OCI-LY7 (cell line): ENCODE measurements around the gene HYKK. TPM values are rescaled to one million over a fixed set of nuclear protein-coding genes. Genes with fewer than 3 reads are reported as not detected.

Experiments
- BruUV-seq: library from RNA; stranded (reverse); fragments of 400-500 nt; replicated peaks from 2 replicates; lab custom pipeline; 2021; lab: Mats Ljungman, UMichigan
- CTCF ChIA-PET: fragments of 300-600 bp; sonication (Branson Sonifier 250); formaldehyde crosslinking; loops from one replicate; lab custom pipeline; 2022; ENCODE audit warnings: antibody characterized with exemption; ENCODE audit not compliant: unreplicated experiment; lab: Charles Lee
- POLR2A ChIA-PET: fragments of 300-600 bp; sonication (Branson Sonifier 250); formaldehyde crosslinking; loops from one replicate; lab custom pipeline; 2022; ENCODE audit warnings: antibody characterized with exemption; lab: Charles Lee
- DNase-seq: peaks from one replicate; pipeline ENCODE4 v3.0.0-alpha.2; 2015; ENCODE audit warnings: low spot score
- H2AFZ ChIP-seq: fragments of 200-600 bp; sonication (generic), shearing (Covaris generic); 2 replicates; pipeline ENCODE4 v1.6.1; 2014; ENCODE audit warnings: mild to moderate bottlenecking, antibody characterized with exemption, low read length, moderate library complexity
- H3K27ac ChIP-seq: fragments of 200-600 bp; sonication (generic); 2 replicates; pipeline ENCODE4 v1.5.1; 2014; ENCODE audit warnings: mixed run types, low read depth, mild to moderate bottlenecking, moderate library complexity, low read length, inconsistent platforms; ENCODE audit not compliant: poor library complexity, severe bottlenecking
- H3K36me3 ChIP-seq: fragments of 200-600 bp; sonication (generic); 2 replicates; pipeline ENCODE4 v1.6.1; 2014; ENCODE audit warnings: mild to moderate bottlenecking, antibody characterized with exemption, low read length, moderate library complexity, mixed read lengths; ENCODE audit not compliant: insufficient read depth
- H3K4me1 ChIP-seq: fragments of 200-600 bp; sonication (generic); 2 replicates; pipeline ENCODE4 v1.5.1; 2014; ENCODE audit warnings: mild to moderate bottlenecking, low read length; ENCODE audit not compliant: insufficient read depth, poor library complexity, severe bottlenecking
- H3K4me2 ChIP-seq: fragments of 200-600 bp; sonication (generic); 2 replicates; pipeline ENCODE4 v1.6.1; 2014; ENCODE audit warnings: mild to moderate bottlenecking, low read length
- H3K4me3 ChIP-seq: fragments of 200-600 bp; sonication (generic); 2 replicates; pipeline ENCODE4 v1.5.1; 2014; ENCODE audit warnings: mild to moderate bottlenecking, low read depth, low read length; ENCODE audit not compliant: poor library complexity, severe bottlenecking
- H3K79me2 ChIP-seq: fragments of 200-600 bp; sonication (generic); 2 replicates; pipeline ENCODE4 v1.6.1; 2016; ENCODE audit warnings: low read depth, mild to moderate bottlenecking, low read length, moderate library complexity, mixed read lengths; ENCODE audit not compliant: insufficient read depth
- H3K9me2 ChIP-seq: fragments of 200-600 bp; sonication (generic); 2 replicates; pipeline ENCODE4 v1.6.1; 2016; ENCODE audit warnings: mild to moderate bottlenecking, low read length, mixed read lengths; ENCODE audit not compliant: insufficient read depth
- H3K9me3 ChIP-seq: fragments of 200-600 bp; sonication (generic); 2 replicates; pipeline ENCODE4 v1.6.1; 2014; ENCODE audit warnings: mild to moderate bottlenecking, mixed run types, low read length, mixed read lengths
- H4K20me1 ChIP-seq: fragments of 200-600 bp; sonication (generic); 2 replicates; pipeline ENCODE4 v1.6.1; 2014; ENCODE audit warnings: mild to moderate bottlenecking, antibody characterized with exemption, low read length, moderate library complexity, mixed read lengths; ENCODE audit not compliant: insufficient read depth
- EZH2phosphoT487 ChIP-seq: fragments of 200-600 bp; sonication (generic); IDR thresholded peaks from 2 replicates; pipeline ENCODE4 v1.6.1; 2018; ENCODE audit warnings: low read depth, borderline replicate concordance, mild to moderate bottlenecking, mixed run types, antibody characterized with exemption, low read length, moderate library complexity, mixed read lengths
- intact Hi-C: fragments of 100-400 bp; cut with micrococcal nuclease; formaldehyde crosslinking; loops from one replicate; pipeline ENCODE4 v1.10.0; 2022; ENCODE audit not compliant: unreplicated experiment
- total RNA-seq, 2 experiments: library from RNA; depleted of rRNA in 1 of 2; stranded (reverse); fragments of >200 nt in 1 of 2; shearing (Covaris generic) in 1 of 2; gene quantifications; 2 replicates each; pipeline ENCODE4 v1.2.3, GENCODE V29; 2014 to 2022
- TF ChIP-seq, protein P1 (sequence below): fragments of 200-600 bp; sonication (generic); conservative IDR thresholded peaks from 2 replicates; pipeline ENCODE4 v1.5.1; 2014; ENCODE audit warnings: mild to moderate bottlenecking, antibody characterized with exemption, low read length, moderate library complexity, mixed read lengths

Gene HYKK
- total RNA-seq, 2 experiments from 2014 or later = 0.40 TPM; not detected in 1

DNA sequence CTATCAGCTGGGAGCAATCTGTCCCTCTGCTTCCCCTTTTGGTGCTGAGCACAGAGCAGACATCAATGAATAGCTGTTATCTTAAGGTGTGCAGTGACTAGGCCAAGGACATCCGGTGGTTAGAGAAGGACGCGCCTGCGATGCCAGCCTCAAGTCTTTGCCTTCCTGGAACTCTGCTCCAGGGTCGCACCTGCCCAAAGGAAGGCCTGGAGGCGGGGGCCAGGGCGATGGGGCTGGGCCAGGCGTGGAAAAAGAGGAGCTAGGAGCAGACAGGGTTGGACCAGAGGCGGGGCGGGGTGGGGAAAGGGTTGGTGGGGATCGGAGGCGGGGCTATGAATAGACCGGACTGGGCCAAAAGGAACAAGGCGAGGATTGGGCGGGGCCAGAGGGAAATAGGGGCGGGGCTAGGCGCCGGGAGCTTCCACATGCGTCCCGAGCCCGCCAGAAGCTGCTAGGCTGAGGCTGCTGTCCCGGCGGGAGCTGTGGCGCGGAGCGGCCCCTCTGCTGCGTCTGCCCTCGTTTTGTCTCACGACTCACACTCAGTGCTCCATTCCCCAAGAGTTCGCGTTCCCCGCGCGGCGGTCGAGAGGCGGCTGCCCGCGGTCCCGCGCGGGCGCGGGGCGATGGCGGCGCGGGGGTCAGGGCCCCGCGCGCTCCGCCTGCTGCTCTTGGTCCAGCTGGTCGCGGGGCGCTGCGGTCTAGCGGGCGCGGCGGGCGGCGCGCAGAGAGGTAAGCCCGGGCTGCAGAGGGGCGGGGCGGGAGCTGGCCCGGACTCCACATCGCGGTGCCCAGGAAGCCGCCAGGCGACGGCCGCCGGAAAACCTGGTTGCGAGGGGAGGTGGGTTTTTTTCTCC lies 57.9 kb downstream of the HYKK start, which contains the start of gene CHRNA5:
Gene CHRNA5 (plus strand): TSS at position 424 of the 854 bp plus-strand sequence. CDS start 200 bp downstream, at position 624.
- Histone ChIP-seq H3K4me3 (peak within 1 kb of the TSS; percentile 74), H3K36me3 (no peaks in the 10 kb centered on the region), H3K4me2 (peak within 1 kb of the TSS; percentile 92), H3K9me3 (no peaks in the 10 kb centered on the region), H4K20me1 (no peaks in the 10 kb centered on the region), H3K9me2 (no peaks in the 10 kb centered on the region), H3K27ac (peak within 1 kb of the TSS; percentile 22), H2AFZ (peak within 1 kb of the TSS; percentile 76), H3K4me1 (peaks cover 19% of the 10 kb centered on the region), H3K79me2 (no peaks in the 10 kb centered on the region; the same call in 1 of the 2 replicates)
- no TSS peak for BruUV-seq
- DNase-seq = peak; percentile 78
- no peak for TF ChIP-seq EZH2phosphoT487
- TF ChIP-seq, protein P1, sequence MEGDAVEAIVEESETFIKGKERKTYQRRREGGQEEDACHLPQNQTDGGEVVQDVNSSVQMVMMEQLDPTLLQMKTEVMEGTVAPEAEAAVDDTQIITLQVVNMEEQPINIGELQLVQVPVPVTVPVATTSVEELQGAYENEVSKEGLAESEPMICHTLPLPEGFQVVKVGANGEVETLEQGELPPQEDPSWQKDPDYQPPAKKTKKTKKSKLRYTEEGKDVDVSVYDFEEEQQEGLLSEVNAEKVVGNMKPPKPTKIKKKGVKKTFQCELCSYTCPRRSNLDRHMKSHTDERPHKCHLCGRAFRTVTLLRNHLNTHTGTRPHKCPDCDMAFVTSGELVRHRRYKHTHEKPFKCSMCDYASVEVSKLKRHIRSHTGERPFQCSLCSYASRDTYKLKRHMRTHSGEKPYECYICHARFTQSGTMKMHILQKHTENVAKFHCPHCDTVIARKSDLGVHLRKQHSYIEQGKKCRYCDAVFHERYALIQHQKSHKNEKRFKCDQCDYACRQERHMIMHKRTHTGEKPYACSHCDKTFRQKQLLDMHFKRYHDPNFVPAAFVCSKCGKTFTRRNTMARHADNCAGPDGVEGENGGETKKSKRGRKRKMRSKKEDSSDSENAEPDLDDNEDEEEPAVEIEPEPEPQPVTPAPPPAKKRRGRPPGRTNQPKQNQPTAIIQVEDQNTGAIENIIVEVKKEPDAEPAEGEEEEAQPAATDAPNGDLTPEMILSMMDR = no peak
- intact Hi-C loops = loop anchor here (2.0 kb wide), 1 partner anchor 25 kb away; the partner anchor contains the start of gene PSMA4
- POLR2A ChIA-PET = interaction anchor here (0.5 to 1.9 kb wide), 11 partner anchors 13 to 439 kb away, joined by 3 to 7 read pairs (median 3); partner anchors contain the start of genes PSMA4 and SKIC8
- CTCF ChIA-PET = interaction anchor here (0.5 to 0.6 kb wide), 2 partner anchors 8 to 51 kb away, joined by 6 read pairs; no protein-coding TSS in a partner anchor

- Histone ChIP-seq H3K4me3 (peak overlapping the region; percentile 74), H3K79me2 (no peaks in the 10 kb centered on the region; the same call in 1 of the 2 replicates), H4K20me1 (no peaks in the 10 kb centered on the region), H2AFZ (peak overlapping the region; percentile 76; the same call in 1 of the 2 replicates), H3K9me3 (no peaks in the 10 kb centered on the region), H3K4me2 (peak overlapping the region; percentile 92), H3K36me3 (no peaks in the 10 kb centered on the region), H3K27ac (no peak overlapping the region), H3K4me1 (peaks cover 19% of the 10 kb centered on the region), H3K9me2 (no peaks in the 10 kb centered on the region)
- BruUV-seq = TSS peak; percentile 61
- no peak for TF ChIP-seq EZH2phosphoT487
- TF ChIP-seq, protein P1 = 0 out of 2 replicates have a peak, but pooled peaks have one; percentile 8
- intact Hi-C loops = loop anchor here (2.0 kb wide), 1 partner anchor 25 kb away; the partner anchor contains the start of gene PSMA4
- ChIA-PET CTCF (interaction anchor here (0.5 kb wide), 1 partner anchor 50 kb away, joined by 6 read pairs; no protein-coding TSS in a partner anchor), POLR2A (interaction anchor here (0.5 to 1.9 kb wide), 5 partner anchors 14 to 308 kb away, joined by 3 to 7 read pairs (median 3); partner anchors contain the start of genes PSMA4 and SKIC8)
- no peak for DNase-seq
Observed at GRCh38 chr15:78565951-78566774, 58.8 kb downstream of the HYKK start.
